Neural progenitor cell (in vitro differentiated cells): ENCODE data around the gene SKP2.

Source experiments
- CTCF ChIP-seq: fragments of 200-600 bp; sonication (generic); IDR thresholded peaks from 2 replicates; pipeline ENCODE4 v1.5.1; 2017; ENCODE audit warnings: antibody characterized with exemption, mild to moderate bottlenecking
- EZH2 ChIP-seq: fragments of 200-600 bp; sonication (generic); IDR thresholded peaks from 2 replicates; pipeline ENCODE4 v1.6.1; 2017; ENCODE audit warnings: antibody characterized with exemption, mild to moderate bottlenecking, moderate library complexity

- no peak for TF ChIP-seq CTCF
- no peak for TF ChIP-seq EZH2
Measured at GRCh38 chr5:36175043-36175442, 23.1 kb downstream of the SKP2 start.
